Chondrocyte (in vitro differentiated cells): ENCODE data around the gene TGFBR3. TPM values are rescaled to one million over a fixed set of nuclear protein-coding genes. Genes with fewer than 3 reads are reported as not detected.

Experiments
- DNase-seq: peaks from one replicate; pipeline ENCODE4 v3.0.0; 2021; ENCODE audit warnings: mixed read lengths, low spot score
- H3K27ac Mint-ChIP-seq: one replicate; pipeline ENCODE4 v1.8.0; 2021; ENCODE audit warnings: mild to moderate bottlenecking, moderate library complexity, mixed read lengths; ENCODE audit not compliant: unreplicated experiment
- H3K27me3 Mint-ChIP-seq: 2 replicates; pipeline ENCODE4 v1.8.0; 2021; ENCODE audit warnings: low read depth, mixed read lengths
- H3K36me3 Mint-ChIP-seq: 2 replicates; pipeline ENCODE4 v1.8.0; 2021; ENCODE audit warnings: low read depth, mixed read lengths
- H3K4me1 Mint-ChIP-seq: 2 replicates; pipeline ENCODE4 v1.8.0; 2021; ENCODE audit warnings: low read depth, mild to moderate bottlenecking, mixed read lengths
- H3K4me3 Mint-ChIP-seq: one replicate; pipeline ENCODE4 v1.8.0; 2021; ENCODE audit warnings: mild to moderate bottlenecking, moderate library complexity, mixed read lengths; ENCODE audit not compliant: unreplicated experiment
- H3K9me3 Mint-ChIP-seq: 2 replicates; pipeline ENCODE4 v1.8.0; 2021; ENCODE audit warnings: low read depth, mixed read lengths
- CTCF ChIP-seq: fragments of 200-600 bp; sonication (generic); IDR thresholded peaks from 2 replicates; pipeline ENCODE4 v1.5.0; 2021; ENCODE audit warnings: antibody characterized with exemption, mild to moderate bottlenecking, moderate library complexity
- total RNA-seq: library from RNA; stranded (reverse); gene quantifications from 3 replicates; pipeline ENCODE4 v1.2.1, GENCODE V29; 2021

TGFBR3 gene
- total RNA-seq, 1 donor from 2014 or later, result 1.4 TPM

- H3K27me3 Mint-ChIP-seq, result no peaks in the 10 kb centered on the region
- no peak overlapping the region for H3K4me3 Mint-ChIP-seq
- no peaks in the 10 kb centered on the region for H3K36me3 Mint-ChIP-seq
- H3K9me3 Mint-ChIP-seq, result no peaks in the 10 kb centered on the region
- H3K4me1 Mint-ChIP-seq, result peaks cover 14% of the 10 kb centered on the region
- DNase-seq, result no peak
- no peak overlapping the region for H3K27ac Mint-ChIP-seq
- no peak for TF ChIP-seq CTCF
These were observed 52.0 kb downstream of the TGFBR3 start for GRCh38 chr1:91833946-91834345.

GRCh38 chr1:91831132-91831930, 54.6 kb downstream of the TGFBR3 start:
- Mint-ChIP-seq H3K27ac (no peak overlapping the region), H3K4me1 (peaks cover 17% of the 10 kb centered on the region), H3K4me3 (no peak overlapping the region), H3K36me3 (no peaks in the 10 kb centered on the region), H3K27me3 (no peaks in the 10 kb centered on the region), H3K9me3 (no peaks in the 10 kb centered on the region)
- TF ChIP-seq CTCF, result no peak
- no peak for DNase-seq

- Mint-ChIP-seq H3K4me1 (peaks cover 17% of the 10 kb centered on the region), H3K27ac (no peak overlapping the region), H3K4me3 (no peak overlapping the region), H3K27me3 (no peaks in the 10 kb centered on the region), H3K36me3 (no peaks in the 10 kb centered on the region), H3K9me3 (no peaks in the 10 kb centered on the region)
- DNase-seq, result no peak
- peak; percentile 73 for TF ChIP-seq CTCF
These were observed 55.5 kb downstream of the TGFBR3 start for GRCh38 chr1:91830242-91831131.

- Mint-ChIP-seq H3K4me3 (no peak overlapping the region), H3K27ac (peak overlapping the region; percentile 11), H3K36me3 (peaks cover 1% of the 10 kb centered on the region), H3K27me3 (no peaks in the 10 kb centered on the region), H3K9me3 (no peaks in the 10 kb centered on the region), H3K4me1 (peaks cover 17% of the 10 kb centered on the region)
- no peak for DNase-seq
- TF ChIP-seq CTCF, result no peak
These were observed 56.4 kb downstream of the TGFBR3 start for GRCh38 chr1:91829293-91830153.
